Transverse colon (tissue), 4 donors: ENCODE results near the gene ADGRB3. TPM values are rescaled to one million over a fixed set of nuclear protein-coding genes. Genes with fewer than 3 reads are reported as not detected.
A peak's percentile ranks its signal among the peaks of the same experiment; 100 is the strongest.

Experiments used
- DNase-seq: peaks from one replicate; pipeline ENCODE4 v3.0.0-alpha.2; 2019
- H3K27ac ChIP-seq, 4 donors: fragments of 200-600 bp; sonication (generic); 2 replicates each; pipeline ENCODE4 v1.5.1; 2016 to 2018; ENCODE audit warnings: inconsistent platforms in 4 of 4
- H3K27me3 ChIP-seq: fragments of 200-600 bp; sonication (generic); 2 replicates; pipeline ENCODE4 v1.5.1; 2017; ENCODE audit warnings: inconsistent platforms
- H3K36me3 ChIP-seq, 4 donors: fragments of 200-600 bp; sonication (generic); 2 replicates each; pipeline ENCODE4 v1.5.1; 2017 to 2019; ENCODE audit warnings: inconsistent platforms in 4 of 4
- H3K4me1 ChIP-seq, 4 donors: fragments of 200-600 bp; sonication (generic); 2 replicates each; pipeline ENCODE4 v1.5.1; 2017 to 2020; ENCODE audit warnings: inconsistent platforms in 4 of 4
- H3K4me3 ChIP-seq, 4 donors: fragments of 200-600 bp; sonication (generic); 1 replicate in 1 of 4; 2 replicates in 3 of 4; pipeline versions ENCODE4 v1.5.1 to v1.6.1; 2017 to 2019; ENCODE audit warnings: inconsistent platforms in 4 of 4
- H3K9me3 ChIP-seq, 2 donors: fragments of 200-600 bp; sonication (generic); 2 replicates each; pipeline ENCODE4 v1.5.1; 2017 to 2019; ENCODE audit warnings: inconsistent platforms in 2 of 2
- CTCF ChIP-seq, 5 experiments: fragments of 200-600 bp in 3 of 5; fragments of 450-650 bp in 2 of 5; sonication (generic) in 3 of 5; IDR thresholded peaks; 1 replicate in 2 of 5; 2 replicates in 3 of 5; pipeline ENCODE4 v1.5.1; 2016 to 2017; ENCODE audit warnings: antibody characterized with exemption in 5 of 5, inconsistent platforms in 3 of 5, mild to moderate bottlenecking in 2 of 5, moderate library complexity in 1 of 5
- EP300 ChIP-seq: sonication (generic); formaldehyde crosslinking; IDR thresholded peaks from one replicate; pipeline ENCODE4 v1.6.1; 2017; ENCODE audit warnings: antibody characterized with exemption, low read depth
- POLR2A ChIP-seq: fragments of 450-650 bp; IDR thresholded peaks from one replicate; pipeline ENCODE4 v1.6.1; 2016; ENCODE audit warnings: antibody characterized with exemption, mild to moderate bottlenecking, moderate library complexity
- POLR2AphosphoS5 ChIP-seq, 3 donors: sonication (generic); formaldehyde crosslinking; IDR thresholded peaks; one replicate each; pipeline ENCODE4 v1.6.1; 2016; ENCODE audit warnings: antibody characterized with exemption in 3 of 3
- WGBS, 2 donors: methylation state at CpG; one replicate each; pipeline ENCODE4 v1.1.5; 2018; ENCODE audit warnings: low coverage in 1 of 2; 5-methylcytosine and 5-hydroxymethylcytosine counted together
- in situ Hi-C, 4 donors: fragments of 200-750 bp; cut with MboI; loops; one replicate each; pipeline versions ENCODE4 v1.15.0 to v1.15.1; 2017; ENCODE audit warnings: low sequenced_read_pairs in 3 of 4, low pct_ligation_motif_present in 1 of 4, low pct_unique_long_range_greater_than_20kb in 1 of 4
- intact Hi-C: fragments of 100-400 bp; cut with DNase I; formaldehyde crosslinking; loops from one replicate; pipeline ENCODE4 v1.15.1; 2023; ENCODE audit warnings: low total_unique reads
- total RNA-seq, 4 donors: library from RNA; depleted of rRNA; stranded (reverse); fragments of >200 nt; gene quantifications; one replicate each; pipeline ENCODE4 v1.1.0, GENCODE V29; 2016

Gene ADGRB3
- total RNA-seq, 4 donors from 2014 or later = 0.37 to 20.5 (median 2.2) TPM

GRCh38 chr6:68625998-68626397 is 9.1 kb upstream of the ADGRB3 start:
- H3K27me3 ChIP-seq = no peaks in the 10 kb centered on the region
- intact Hi-C loops = no loop called here
- H3K4me1 ChIP-seq = no peaks in the 10 kb centered on the region
- TF ChIP-seq POLR2AphosphoS5 (IDR thresholded peaks at IDR 0.05) (no peak), CTCF (IDR thresholded peaks at IDR 0.05) (no peak), POLR2A (no peak), EP300 (no peak)
- 89 to 94% methylated on average over 6 of the region's 6 CpGs for WGBS, 2 donors
- in situ Hi-C loops = loop anchor here in 2 of 4 donors (25.0 kb wide), 2 partner anchors 336 to 1486 kb away; no protein-coding TSS in a partner anchor
- H3K36me3 ChIP-seq = no peaks in the 10 kb centered on the region
- no peak overlapping the region for H3K27ac ChIP-seq
- no peak for DNase-seq
- no peaks in the 10 kb centered on the region for H3K9me3 ChIP-seq
- H3K4me3 ChIP-seq = no peak overlapping the region

- H3K27ac ChIP-seq = no peak overlapping the region
- no peak overlapping the region for H3K4me3 ChIP-seq
- no peak for DNase-seq
- intact Hi-C loops = no loop called here
- H3K9me3 ChIP-seq = no peaks in the 10 kb centered on the region
- no peak for TF ChIP-seq POLR2AphosphoS5 (IDR thresholded peaks at IDR 0.05)
- no peak for TF ChIP-seq CTCF (IDR thresholded peaks at IDR 0.05)
- TF ChIP-seq POLR2A = no peak
- TF ChIP-seq EP300 = no peak
- no peaks in the 10 kb centered on the region for H3K4me1 ChIP-seq
- peaks cover 8% of the 10 kb centered on the region for H3K27me3 ChIP-seq
- in situ Hi-C loops = loop anchor here in 2 of 4 donors (25.0 kb wide), 2 partner anchors 334 to 1484 kb away; no protein-coding TSS in a partner anchor
- 35 to 49% methylated on average over 2 of the region's 2 CpGs for WGBS, 2 donors
- H3K36me3 ChIP-seq = no peaks in the 10 kb centered on the region
Observed at GRCh38 chr6:68628161-68628560, 6.9 kb upstream of the ADGRB3 start.

GRCh38 chr6:68632734-68633133 is 2.3 kb upstream of the ADGRB3 start:
- no peak for DNase-seq
- H3K27ac ChIP-seq = no peak overlapping the region
- no peak for TF ChIP-seq EP300
- H3K36me3 ChIP-seq = no peaks in the 10 kb centered on the region
- WGBS, 2 donors = 70 to 91% methylated on average over 1 to 3 of the region's 3 CpGs
- peaks cover 0 to 18% (median 13%) of the 10 kb centered on the region in 4 donors for H3K4me1 ChIP-seq
- no peak overlapping the region for H3K4me3 ChIP-seq
- H3K9me3 ChIP-seq = no peaks in the 10 kb centered on the region
- intact Hi-C loops = no loop called here
- in situ Hi-C loops = loop anchor here in 2 of 4 donors (25.0 kb wide), 2 partner anchors 330 to 1480 kb away; no protein-coding TSS in a partner anchor
- H3K27me3 ChIP-seq = peaks cover 52% of the 10 kb centered on the region

- intact Hi-C loops (no loop called here), in situ Hi-C loops (loop anchor here in 2 of 4 donors (25.0 kb wide), 2 partner anchors 329 to 1479 kb away; no protein-coding TSS in a partner anchor)
- H3K27me3 ChIP-seq = peaks cover 56% of the 10 kb centered on the region
- H3K9me3 ChIP-seq = no peaks in the 10 kb centered on the region
- H3K27ac ChIP-seq = peak overlapping the region in 1 of 4 donors; percentile 78
- peaks cover 0 to 18% (median 13%) of the 10 kb centered on the region in 4 donors for H3K4me1 ChIP-seq
- TF ChIP-seq POLR2AphosphoS5 (IDR thresholded peaks at IDR 0.05) (no peak), EP300 (no peak), CTCF (IDR thresholded peaks at IDR 0.05) (no peak), POLR2A (no peak)
- H3K36me3 ChIP-seq = no peaks in the 10 kb centered on the region
- no peak for DNase-seq
- peak overlapping the region in 2 of 4 donors; percentile 46 to 59 for H3K4me3 ChIP-seq
- 42 to 49% methylated on average over 9 of the region's 9 CpGs for WGBS, 2 donors
Observed at GRCh38 chr6:68633281-68633971, 1.7 kb upstream of the ADGRB3 start.
